ENCODE data around the gene HES2. TPM values are rescaled to one million over a fixed set of nuclear protein-coding genes. Genes with fewer than 3 reads are reported as not detected.

The HES2 gene
- total RNA-seq, 1 donor from 2014 or later, result 44.7 TPM

- DNase-seq (ENCODE audit: extremely low spot score in 2 of 2), result no peak
- intact Hi-C loops (cut with DNase I), result no loop called here
- H3K4me1 ChIP-seq, result peaks cover 31% of the 10 kb centered on the region
- H3K4me3 ChIP-seq, result no peak overlapping the region
- H3K27ac ChIP-seq, result no peak overlapping the region
- no peak for TF ChIP-seq POLR2A (IDR thresholded peaks at IDR 0.05)
- TF ChIP-seq POLR2AphosphoS5 (IDR thresholded peaks at IDR 0.05; ENCODE audit: insufficient read depth in 1 of 2, low read depth in 1 of 2), result no peak
- no peak for TF ChIP-seq CTCF (IDR thresholded peaks at IDR 0.05)
- H3K36me3 ChIP-seq, result no peaks in the 10 kb centered on the region
- H3K9me3 ChIP-seq, result no peaks in the 10 kb centered on the region
- H3K27me3 ChIP-seq, result peaks cover 6% of the 10 kb centered on the region
These were observed 2.8 kb downstream of the HES2 start for GRCh38 chr1:6416906-6417305.

GRCh38 chr1:6416295-6416656 lies 3.4 kb downstream of the HES2 start:
- DNase-seq (ENCODE audit: extremely low spot score in 2 of 2), result no peak
- TF ChIP-seq CTCF (IDR thresholded peaks at IDR 0.05) (no peak), POLR2A (IDR thresholded peaks at IDR 0.05) (no peak), POLR2AphosphoS5 (IDR thresholded peaks at IDR 0.05; ENCODE audit: insufficient read depth in 1 of 2, low read depth in 1 of 2) (no peak)
- intact Hi-C loops (cut with DNase I), result no loop called here
- H3K36me3 ChIP-seq, result no peaks in the 10 kb centered on the region
- H3K4me1 ChIP-seq, result peaks cover 31% of the 10 kb centered on the region
- H3K27me3 ChIP-seq, result peaks cover 6% of the 10 kb centered on the region
- no peak overlapping the region for H3K4me3 ChIP-seq
- no peaks in the 10 kb centered on the region for H3K9me3 ChIP-seq
- no peak overlapping the region for H3K27ac ChIP-seq

- no peaks in the 10 kb centered on the region for H3K9me3 ChIP-seq
- no peak for TF ChIP-seq POLR2A (IDR thresholded peaks at IDR 0.05)
- no peak overlapping the region for H3K27ac ChIP-seq
- H3K36me3 ChIP-seq, result no peaks in the 10 kb centered on the region
- no peak overlapping the region for H3K4me3 ChIP-seq
- no peak for DNase-seq (ENCODE audit: extremely low spot score in 2 of 2)
- H3K27me3 ChIP-seq, result peaks cover 6% of the 10 kb centered on the region
- peaks cover 22% of the 10 kb centered on the region for H3K4me1 ChIP-seq
- intact Hi-C loops (cut with DNase I), result no loop called here
These were observed 4.7 kb downstream of the HES2 start for GRCh38 chr1:6414881-6415626.

GRCh38 chr1:6414443-6414844 lies 5.3 kb downstream of the HES2 start:
- H3K9me3 ChIP-seq, result no peaks in the 10 kb centered on the region
- no peak for TF ChIP-seq POLR2AphosphoS5 (IDR thresholded peaks at IDR 0.05; ENCODE audit: insufficient read depth in 1 of 2, low read depth in 1 of 2)
- no peak for TF ChIP-seq CTCF (IDR thresholded peaks at IDR 0.05)
- no peak for TF ChIP-seq POLR2A (IDR thresholded peaks at IDR 0.05)
- DNase-seq (ENCODE audit: extremely low spot score in 2 of 2), result no peak
- no peak overlapping the region for H3K27ac ChIP-seq
- H3K27me3 ChIP-seq, result peaks cover 5% of the 10 kb centered on the region
- H3K4me1 ChIP-seq, result peaks cover 16% of the 10 kb centered on the region
- no peaks in the 10 kb centered on the region for H3K36me3 ChIP-seq
- no peak overlapping the region for H3K4me3 ChIP-seq
- intact Hi-C loops (cut with DNase I), result no loop called here

- H3K36me3 ChIP-seq, result no peaks in the 10 kb centered on the region
- H3K27me3 ChIP-seq, result no peaks in the 10 kb centered on the region
- DNase-seq (ENCODE audit: extremely low spot score in 2 of 2), result no peak
- no peak overlapping the region for H3K4me3 ChIP-seq
- TF ChIP-seq POLR2A (IDR thresholded peaks at IDR 0.05) (no peak), CTCF (IDR thresholded peaks at IDR 0.05) (no peak), POLR2AphosphoS5 (IDR thresholded peaks at IDR 0.05; ENCODE audit: insufficient read depth in 1 of 2, low read depth in 1 of 2) (no peak)
- intact Hi-C loops (cut with DNase I), result no loop called here
- H3K27ac ChIP-seq, result no peak overlapping the region
- H3K4me1 ChIP-seq, result peaks cover under 1% of the 10 kb centered on the region
- H3K9me3 ChIP-seq, result no peaks in the 10 kb centered on the region
These were observed 6.8 kb downstream of the HES2 start for GRCh38 chr1:6412896-6413295.

Measured in vagina (tissue), 2 donors.